IMR-90 (cell line): ENCODE results near the gene RCAN2. TPM values are rescaled to one million over a fixed set of nuclear protein-coding genes. Genes with fewer than 3 reads are reported as not detected.
A peak's percentile ranks its signal among the peaks of the same experiment; 100 is the strongest.

Source experiments
- ATAC-seq: fragments of 200-7000 bp; cut with Tn5 transposase; 2 replicates; pipeline ENCODE4 v1.9.1; 2020; ENCODE audit warnings: low read depth, mild to moderate bottlenecking, moderate library complexity
- BruUV-seq: library from RNA; stranded (reverse); fragments of 400-500 nt; replicated peaks from 2 replicates; lab custom pipeline; 2021; lab: Mats Ljungman, UMichigan
- CTCF ChIA-PET: fragments of 300-600 bp; formaldehyde crosslinking; extraction: SDS; loops from one replicate; lab custom pipeline; 2021; ENCODE audit warnings: antibody characterized with exemption; lab: Yijun Ruan, JAX
- POLR2A ChIA-PET: fragments of 300-600 bp; sonication (Branson Sonifier 250); formaldehyde crosslinking; loops from one replicate; lab custom pipeline; 2022; ENCODE audit warnings: antibody characterized with exemption; ENCODE audit not compliant: unreplicated experiment; lab: Charles Lee
- DNase-seq: peaks from one replicate; pipeline ENCODE4 v3.0.0; 2013
- H2AFZ ChIP-seq: replicated peaks from 2 replicates; pipeline ENCODE3; 2013; ENCODE audit warnings: low read length, mild to moderate bottlenecking; ENCODE audit not compliant: poor library complexity
- H2AK5ac ChIP-seq: 2 replicates; pipeline ENCODE4 v1.6.1; 2013; ENCODE audit warnings: low read depth, low read length, inconsistent platforms
- H2AK9ac ChIP-seq: replicated peaks from 2 replicates; pipeline ENCODE3; 2013; ENCODE audit warnings: mild to moderate bottlenecking, low read depth, low read length, moderate library complexity; ENCODE audit not compliant: poor library complexity
- H2BK120ac ChIP-seq: 2 replicates; pipeline ENCODE4 v1.6.1; 2013; ENCODE audit warnings: low read depth, low read length, inconsistent platforms
- H2BK15ac ChIP-seq: 3 replicates; pipeline ENCODE4 v1.6.1; 2013; ENCODE audit warnings: low read depth, low read length, inconsistent platforms
- H2BK20ac ChIP-seq: 2 replicates; pipeline ENCODE4 v1.6.1; 2013; ENCODE audit warnings: low read depth, mild to moderate bottlenecking, inconsistent platforms, low read length, moderate library complexity
- H2BK5ac ChIP-seq: 2 replicates; pipeline ENCODE4 v1.6.1; 2013; ENCODE audit warnings: mild to moderate bottlenecking, low read depth, low read length, inconsistent platforms; ENCODE audit not compliant: poor library complexity, severe bottlenecking
- H3K14ac ChIP-seq: replicated peaks from 2 replicates; pipeline ENCODE4 v1.6.1; 2013; ENCODE audit warnings: low read depth, low read length, inconsistent platforms
- H3K18ac ChIP-seq: 2 replicates; pipeline ENCODE4 v1.6.1; 2013; ENCODE audit warnings: low read depth, low read length, control low read depth
- H3K23ac ChIP-seq: 2 replicates; pipeline ENCODE4 v1.6.1; 2013; ENCODE audit warnings: low read depth, low read length, inconsistent platforms
- H3K27ac ChIP-seq: 2 replicates; pipeline ENCODE4 v1.5.1; 2013; ENCODE audit warnings: mild to moderate bottlenecking, control low read depth, low read length; ENCODE audit not compliant: insufficient read depth
- H3K27me3 ChIP-seq: 2 replicates; pipeline ENCODE4 v1.6.1; 2013; ENCODE audit warnings: low read length; ENCODE audit not compliant: control insufficient read depth, insufficient read depth
- H3K36me3 ChIP-seq: 2 replicates; pipeline ENCODE4 v1.6.1; 2013; ENCODE audit warnings: low read length, mixed read lengths; ENCODE audit not compliant: control insufficient read depth, insufficient read depth
- H3K4ac ChIP-seq: 2 replicates; pipeline ENCODE4 v1.6.1; 2013; ENCODE audit warnings: low read depth, low read length, inconsistent platforms
- H3K4me1 ChIP-seq: 2 replicates; pipeline ENCODE4 v1.6.1; 2013; ENCODE audit warnings: low read length, mixed read lengths; ENCODE audit not compliant: control insufficient read depth, insufficient read depth
- H3K4me2 ChIP-seq: 2 replicates; pipeline ENCODE4 v1.6.1; 2013; ENCODE audit warnings: low read depth, mild to moderate bottlenecking, control low read depth, low read length, moderate library complexity
- H3K4me3 ChIP-seq: 2 replicates; pipeline ENCODE4 v1.5.1; 2013; ENCODE audit warnings: low read depth, mild to moderate bottlenecking, control low read depth, low read length, moderate library complexity; ENCODE audit not compliant: insufficient read depth
- H3K56ac ChIP-seq: 2 replicates; pipeline ENCODE4 v1.6.1; 2013; ENCODE audit warnings: low read length, inconsistent platforms; ENCODE audit not compliant: insufficient read depth; ENCODE audit errors: extremely low read depth
- H3K79me1 ChIP-seq, 2 experiments: 2 replicates each; pipeline ENCODE4 v1.6.1; 2013; ENCODE audit warnings: low read length in 2 of 2, inconsistent platforms in 1 of 2, low read depth in 1 of 2
- H3K9ac ChIP-seq: 2 replicates; pipeline ENCODE4 v1.6.1; 2013; ENCODE audit warnings: low read depth, low read length, control low read depth
- H3K9me1 ChIP-seq: 2 replicates; pipeline ENCODE4 v1.6.1; 2013; ENCODE audit warnings: low read length, inconsistent platforms; ENCODE audit not compliant: insufficient read depth
- H3K9me3 ChIP-seq: 2 replicates; pipeline ENCODE4 v1.6.1; 2013; ENCODE audit warnings: low read length; ENCODE audit not compliant: control insufficient read depth, insufficient read depth
- H4K20me1 ChIP-seq: 2 replicates; pipeline ENCODE4 v1.6.1; 2013; ENCODE audit warnings: low read length, inconsistent platforms; ENCODE audit not compliant: insufficient read depth
- H4K5ac ChIP-seq: 2 replicates; pipeline ENCODE4 v1.6.1; 2013; ENCODE audit warnings: mild to moderate bottlenecking, low read depth, low read length, control low read depth
- H4K8ac ChIP-seq, 2 experiments: 2 replicates each; pipeline ENCODE4 v1.6.1; 2013; ENCODE audit warnings: low read depth in 2 of 2, low read length in 2 of 2, control low read depth in 1 of 2, inconsistent platforms in 1 of 2
- H4K91ac ChIP-seq: 2 replicates; pipeline ENCODE4 v1.6.1; 2013; ENCODE audit warnings: low read depth, low read length, inconsistent platforms; ENCODE audit not compliant: insufficient read depth
- BHLHE40 ChIP-seq: fragments of 150-350 bp; IDR thresholded peaks from 2 replicates; pipeline ENCODE4 v1.6.1; 2016; ENCODE audit warnings: mild to moderate bottlenecking, low read depth, low read length
- CEBPB ChIP-seq: IDR thresholded peaks from 2 replicates; pipeline ENCODE4 v1.6.1; 2012; ENCODE audit warnings: low read depth, low read length, improper control_type of control experiment
- CHD1 ChIP-seq: IDR thresholded peaks from 2 replicates; pipeline ENCODE4 v1.6.1; 2012; ENCODE audit warnings: low read depth, low read length, improper control_type of control experiment
- ELK1 ChIP-seq: fragments of 150-350 bp; IDR thresholded peaks from 2 replicates; pipeline ENCODE4 v1.6.1; 2016; ENCODE audit warnings: low read depth, mild to moderate bottlenecking, low read length, moderate library complexity, borderline replicate concordance
- FOS ChIP-seq: fragments of 150-350 bp; IDR thresholded peaks from 2 replicates; pipeline ENCODE4 v1.6.1; 2016; ENCODE audit warnings: low read depth, low read length
- MAFK ChIP-seq: IDR thresholded peaks from 2 replicates; pipeline ENCODE4 v1.6.1; 2012; ENCODE audit warnings: low read depth, low read length, improper control_type of control experiment
- MXI1 ChIP-seq: IDR thresholded peaks from 2 replicates; pipeline ENCODE4 v1.6.1; 2012; ENCODE audit warnings: low read depth, mild to moderate bottlenecking, low read length, moderate library complexity, borderline replicate concordance
- RAD21 ChIP-seq: IDR thresholded peaks from 2 replicates; pipeline ENCODE4 v1.6.1; 2012; ENCODE audit warnings: low read length, improper control_type of control experiment
- RCOR1 ChIP-seq: IDR thresholded peaks from 2 replicates; pipeline ENCODE4 v1.6.1; 2012; ENCODE audit warnings: mild to moderate bottlenecking, low read length, improper control_type of control experiment; ENCODE audit not compliant: insufficient replicate concordance
- WGBS, 2 experiments: methylation state at CpG; one replicate each; pipeline versions ENCODE4 v1.1.5 to v1.1.7; 2013; ENCODE audit warnings: missing lambda C conversion rate in 2 of 2; ENCODE audit not compliant: insufficient read length in 1 of 2; ENCODE audit errors: extremely low coverage in 2 of 2; 5-methylcytosine and 5-hydroxymethylcytosine counted together
- dilution Hi-C: fragments of 300-500 bp; cut with HindIII; formaldehyde crosslinking; loops from one replicate; pipeline ENCODE4 v1.14.3; 2018; ENCODE audit warnings: low sequenced_read_pairs; ENCODE audit not compliant: unreplicated experiment
- in situ Hi-C: fragments of 300-500 bp; cut with MboI; formaldehyde crosslinking; loops from 3 replicates; pipeline ENCODE4 v1.14.3; 2019; ENCODE audit warnings: low sequenced_read_pairs, inconsistent platforms, mixed read lengths
- intact Hi-C: fragments of 100-400 bp; cut with micrococcal nuclease; formaldehyde crosslinking; loops from 2 replicates; pipeline ENCODE4 v1.10.0; 2022
- polyA plus RNA-seq, 3 experiments: library from polyadenylated mRNA; depleted of rRNA; stranded (reverse); fragments of >200 nt; gene quantifications; 2 replicates each; pipeline ENCODE4 v1.2.3, GENCODE V29; 2012; ENCODE audit warnings: low replicate concordance in 1 of 3
- total RNA-seq: library from RNA; depleted of rRNA; stranded (reverse); fragments of >200 nt; gene quantifications from 2 replicates; pipeline ENCODE4 v1.2.3, GENCODE V29; 2012

RCAN2 gene
- total and polyA plus RNA-seq, 2 of the 4 experiments (the other 2 are of a cell fraction), result 1.3 to 1.8 TPM

DNA sequence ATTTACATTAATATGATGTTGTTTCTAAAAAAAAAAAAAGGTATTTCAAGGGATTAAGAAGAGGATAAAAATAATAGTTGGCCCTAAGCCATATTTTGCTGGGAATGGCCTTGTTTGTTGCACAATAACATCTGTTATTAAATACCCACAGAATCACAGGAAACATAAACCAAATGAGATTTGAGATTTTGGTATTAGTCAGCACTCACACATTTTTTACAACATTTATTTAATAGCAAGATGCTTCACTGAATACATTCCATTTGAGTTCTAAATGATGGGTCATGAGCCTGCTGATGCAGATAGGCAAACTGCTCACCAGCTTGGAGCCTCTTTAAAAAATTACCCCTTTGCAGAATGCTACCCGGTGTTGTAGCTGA, 227.6 kb downstream of the RCAN2 start:
- in situ Hi-C loops, result no loop called here
- Histone ChIP-seq H2BK20ac (no peak overlapping the region), H2BK120ac (no peak overlapping the region), H3K4ac (no peak overlapping the region), H3K27me3 (no peaks in the 10 kb centered on the region), H3K4me1 (no peaks in the 10 kb centered on the region), H4K5ac (no peak overlapping the region), H2BK5ac (no peak overlapping the region), H3K23ac (no peak overlapping the region), H4K20me1 (no peaks in the 10 kb centered on the region), H3K56ac (no peak overlapping the region), H3K9ac (no peak overlapping the region), H2BK15ac (no peak overlapping the region), H3K27ac (no peak overlapping the region), H3K9me1 (no peaks in the 10 kb centered on the region), H3K4me3 (no peak overlapping the region), H2AFZ (no peak overlapping the region), H2AK5ac (no peak overlapping the region), H3K4me2 (no peak overlapping the region), H2AK9ac (no peak overlapping the region), H4K8ac (no peak overlapping the region), H3K9me3 (no peaks in the 10 kb centered on the region), H3K36me3 (no peaks in the 10 kb centered on the region), H3K14ac (no peak overlapping the region), H4K91ac (no peak overlapping the region), H3K79me1 (no peaks in the 10 kb centered on the region), H3K18ac (no peak overlapping the region)
- ChIA-PET CTCF (no interaction called here), POLR2A (no interaction called here)
- intact Hi-C loops, result no loop called here
- DNase-seq, result peak; percentile 20
- ATAC-seq, result no peak
- BruUV-seq, result no TSS peak
- dilution Hi-C loops, result no loop called here
- WGBS, 2 experiments, result no CpG with 5 or more reads among the region's 1 CpG
- TF ChIP-seq ELK1 (no peak), RCOR1 (no peak), RAD21 (no peak), MAFK (no peak), MXI1 (no peak), CHD1 (no peak), CEBPB (peak; percentile 62), BHLHE40 (no peak), FOS (no peak)
